DMS 273 treated with DMSO at 0.1 percent for 48 hours (cell line): ENCODE data around the gene NSD1.
"Not testable (repeated sequence)": the region's sequence is repeated elsewhere in the genome, so short reads cannot be mapped to it uniquely, and the experiment has no call there.

Experiments used
- DNase-seq: peaks from one replicate; lab custom pipeline; 2025; lab: John Stamatoyannopoulos, UW

The NSD1 gene

GRCh38 chr5:177126771-177127170 lies 6.8 kb upstream of the NSD1 start:
- DNase-seq: no peak

GRCh38 chr5:177128551-177128981 lies 5.0 kb upstream of the NSD1 start:
- no peak for DNase-seq

- no peak for DNase-seq
These were observed 3.2 kb upstream of the NSD1 start for GRCh38 chr5:177130211-177131018.

- no peak for DNase-seq
These were observed 2.6 kb upstream of the NSD1 start for GRCh38 chr5:177131019-177131320.

- DNase-seq: no peak
These were observed 2.0 kb upstream of the NSD1 start for GRCh38 chr5:177131352-177132135.

GRCh38 chr5:177132136-177133095 lies 1.2 kb upstream of the NSD1 start:
- DNase-seq: no peak

- no peak for DNase-seq
These were observed 502 bp downstream of the NSD1 start for GRCh38 chr5:177133853-177134696.

- DNase-seq: no peak
These were observed 1.2 kb downstream of the NSD1 start for GRCh38 chr5:177134697-177135225.

- no peak for DNase-seq
These were observed 6.7 kb downstream of the NSD1 start for GRCh38 chr5:177140312-177140711.

GRCh38 chr5:177141496-177141895 lies 7.9 kb downstream of the NSD1 start:
- no peak for DNase-seq

GRCh38 chr5:177142098-177142611 lies 8.6 kb downstream of the NSD1 start:
- no peak for DNase-seq

GRCh38 chr5:177142778-177143177 lies 9.2 kb downstream of the NSD1 start:
- DNase-seq: no peak

GRCh38 chr5:177146891-177147638 lies 13.5 kb downstream of the NSD1 start:
- DNase-seq: no peak

GRCh38 chr5:177150061-177150460 lies 16.5 kb downstream of the NSD1 start:
- DNase-seq: not testable (repeated sequence)

GRCh38 chr5:177154003-177154643 lies 20.6 kb downstream of the NSD1 start:
- DNase-seq: no peak

- DNase-seq: no peak
These were observed 28.8 kb downstream of the NSD1 start for GRCh38 chr5:177162379-177162778.

- no peak for DNase-seq
These were observed 29.9 kb downstream of the NSD1 start for GRCh38 chr5:177163500-177163899.

GRCh38 chr5:177169271-177169670 lies 35.7 kb downstream of the NSD1 start:
- no peak for DNase-seq

- no peak for DNase-seq
These were observed 38.4 kb downstream of the NSD1 start for GRCh38 chr5:177171961-177172360.

GRCh38 chr5:177175336-177175735 lies 41.8 kb downstream of the NSD1 start:
- no peak for DNase-seq
